HG03520 (cell line): Measurements from ENCODE around the gene VWA1.
A peak's percentile ranks its signal among the peaks of the same experiment; 100 is the strongest.
"Not testable (repeated sequence)": the region's sequence is repeated elsewhere in the genome, so short reads cannot be mapped to it uniquely, and the experiment has no call there.

Experiments used
- ATAC-seq: cut with Tn5 transposase; IDR thresholded peaks from one replicate; pipeline ENCODE4 v1.9.1; 2021; ENCODE audit warnings: mild to moderate bottlenecking, moderate library complexity; ENCODE audit not compliant: unreplicated experiment

VWA1 gene

GRCh38 chr1:1454286-1455056 lies 19.0 kb downstream of the VWA1 start:
- not testable (repeated sequence) for ATAC-seq

- ATAC-seq = no peak
These were observed 19.9 kb downstream of the VWA1 start for GRCh38 chr1:1455366-1455884.

- not testable (repeated sequence) for ATAC-seq
These were observed 20.4 kb downstream of the VWA1 start for GRCh38 chr1:1455934-1456333.

GRCh38 chr1:1456683-1457255 lies 21.3 kb downstream of the VWA1 start:
- ATAC-seq = not testable (repeated sequence)

GRCh38 chr1:1459156-1459555 lies 23.7 kb downstream of the VWA1 start:
- not testable (repeated sequence) for ATAC-seq

- ATAC-seq = not testable (repeated sequence)
These were observed 24.2 kb downstream of the VWA1 start for GRCh38 chr1:1459711-1460110.

GRCh38 chr1:1460540-1461130 lies 25.1 kb downstream of the VWA1 start:
- no peak for ATAC-seq

- no peak for ATAC-seq
These were observed 26.3 kb downstream of the VWA1 start for GRCh38 chr1:1461721-1462317.

GRCh38 chr1:1462318-1462966 lies 27.0 kb downstream of the VWA1 start:
- no peak for ATAC-seq

- ATAC-seq = no peak
These were observed 27.8 kb downstream of the VWA1 start for GRCh38 chr1:1463312-1463711.

- ATAC-seq = not testable (repeated sequence)
These were observed 32.9 kb downstream of the VWA1 start for GRCh38 chr1:1468196-1468985.

- no peak for ATAC-seq
These were observed 35.3 kb downstream of the VWA1 start for GRCh38 chr1:1470626-1471388.

GRCh38 chr1:1471389-1472052 lies 36.0 kb downstream of the VWA1 start, which contains the start of gene ATAD3B:
TSS of gene ATAD3B (plus strand) at chr1:1471765. CDS start at chr1:1471885, 120 bp downstream.
- ATAC-seq = peak; percentile 85

- not testable (repeated sequence) for ATAC-seq
These were observed 36.8 kb downstream of the VWA1 start for GRCh38 chr1:1472053-1472876.

- not testable (repeated sequence) for ATAC-seq
These were observed 40.5 kb downstream of the VWA1 start for GRCh38 chr1:1476011-1476410.

- ATAC-seq = no peak
These were observed 41.7 kb downstream of the VWA1 start for GRCh38 chr1:1477206-1477605.

- no peak for ATAC-seq
These were observed 44.3 kb downstream of the VWA1 start for GRCh38 chr1:1479547-1480487.
